GM18907 (cell line): ENCODE results near the gene ADARB2.
"Not testable (repeated sequence)": the region's sequence is repeated elsewhere in the genome, so short reads cannot be mapped to it uniquely, and the experiment has no call there.

Experiments used
- ATAC-seq: cut with Tn5 transposase; IDR thresholded peaks from one replicate; pipeline ENCODE4 v1.9.1; 2021; ENCODE audit warnings: mild to moderate bottlenecking, moderate library complexity; ENCODE audit not compliant: unreplicated experiment

The ADARB2 gene

GRCh38 chr10:1249142-1249920, 488.0 kb downstream of the ADARB2 start:
- no peak for ATAC-seq

GRCh38 chr10:1248262-1248630, 489.1 kb downstream of the ADARB2 start:
- not testable (repeated sequence) for ATAC-seq

- ATAC-seq: no peak
Measured at GRCh38 chr10:1247598-1248261, 489.6 kb downstream of the ADARB2 start.

- no peak for ATAC-seq
Measured at GRCh38 chr10:1244493-1244892, 492.8 kb downstream of the ADARB2 start.

GRCh38 chr10:1243486-1244234, 493.7 kb downstream of the ADARB2 start:
- ATAC-seq: no peak

GRCh38 chr10:1242975-1243374, 494.4 kb downstream of the ADARB2 start:
- no peak for ATAC-seq

GRCh38 chr10:1241973-1242935, 495.1 kb downstream of the ADARB2 start:
- no peak for ATAC-seq

- ATAC-seq: no peak
Measured at GRCh38 chr10:1241322-1241890, 495.9 kb downstream of the ADARB2 start.

GRCh38 chr10:1240341-1240775, 497.0 kb downstream of the ADARB2 start:
- ATAC-seq: no peak

- ATAC-seq: no peak
Measured at GRCh38 chr10:1233031-1233430, 504.3 kb downstream of the ADARB2 start.

- ATAC-seq: no peak
Measured at GRCh38 chr10:1232164-1232911, 505.0 kb downstream of the ADARB2 start.

- ATAC-seq: no peak
Measured at GRCh38 chr10:1230592-1231275, 506.6 kb downstream of the ADARB2 start.

- no peak for ATAC-seq
Measured at GRCh38 chr10:1230138-1230537, 507.2 kb downstream of the ADARB2 start.

- ATAC-seq: no peak
Measured at GRCh38 chr10:1229574-1229973, 507.8 kb downstream of the ADARB2 start.

- no peak for ATAC-seq
Measured at GRCh38 chr10:1229116-1229515, 508.2 kb downstream of the ADARB2 start.

- ATAC-seq: no peak
Measured at GRCh38 chr10:1228467-1228975, 508.8 kb downstream of the ADARB2 start.

- ATAC-seq: no peak
Measured at GRCh38 chr10:1227510-1228402, 509.6 kb downstream of the ADARB2 start.

GRCh38 chr10:1226907-1227306, 510.4 kb downstream of the ADARB2 start:
- not testable (repeated sequence) for ATAC-seq
